Endothelial cell of umbilical vein (primary cell): ENCODE data around the gene TMEM51.

Experiments used
- EZH2 ChIP-seq: IDR thresholded peaks from 2 replicates; pipeline ENCODE4 v1.6.1; 2012; ENCODE audit warnings: borderline replicate concordance, low read depth, mild to moderate bottlenecking, moderate library complexity, low read length, inconsistent platforms; ENCODE audit not compliant: severe bottlenecking
- FOS ChIP-seq: IDR thresholded peaks from 2 replicates; pipeline ENCODE4 v1.6.1; 2011; ENCODE audit warnings: mild to moderate bottlenecking, low read length, moderate library complexity, borderline replicate concordance; ENCODE audit not compliant: insufficient read depth
- GATA2 ChIP-seq: IDR thresholded peaks from 2 replicates; pipeline ENCODE4 v1.7.0; 2011; ENCODE audit warnings: low read depth, mild to moderate bottlenecking, moderate library complexity, mixed read lengths, low read length; ENCODE audit not compliant: insufficient read length, insufficient read depth
- JUN ChIP-seq: IDR thresholded peaks from 2 replicates; pipeline ENCODE4 v1.6.1; 2011; ENCODE audit warnings: borderline replicate concordance, low read depth; ENCODE audit not compliant: insufficient read length, insufficient read depth
- MYC ChIP-seq: IDR thresholded peaks from one replicate; pipeline ENCODE4 v1.6.1; 2011; ENCODE audit warnings: mild to moderate bottlenecking, low read depth, low read length
- POLR2A ChIP-seq: IDR thresholded peaks from 2 replicates; pipeline ENCODE4 v1.6.1; 2012; ENCODE audit warnings: low read depth, mild to moderate bottlenecking, control low read depth, low read length
- POLR2AphosphoS5 ChIP-seq: IDR thresholded peaks from 2 replicates; pipeline ENCODE4 v1.6.1; 2012; ENCODE audit warnings: low read depth, mild to moderate bottlenecking, control low read depth, low read length, moderate library complexity; ENCODE audit not compliant: insufficient read depth
- TF ChIP-seq, protein P1 (sequence below), 2 donors: IDR thresholded peaks; 1 replicate in 1 of 2; 2 replicates in 1 of 2; pipeline ENCODE4 v1.5.1; 2011; ENCODE audit warnings: low read length in 2 of 2, mild to moderate bottlenecking in 2 of 2, moderate library complexity in 2 of 2, control low read depth in 1 of 2, inconsistent platforms in 1 of 2, low read depth in 1 of 2; ENCODE audit not compliant: insufficient read depth in 1 of 2; ENCODE audit errors: extremely low read depth in 1 of 2
- TF ChIP-seq, protein P2 (sequence below): IDR thresholded peaks from 2 replicates; pipeline ENCODE4 v1.6.1; 2011; ENCODE audit not compliant: insufficient read depth, insufficient read length

DNA sequence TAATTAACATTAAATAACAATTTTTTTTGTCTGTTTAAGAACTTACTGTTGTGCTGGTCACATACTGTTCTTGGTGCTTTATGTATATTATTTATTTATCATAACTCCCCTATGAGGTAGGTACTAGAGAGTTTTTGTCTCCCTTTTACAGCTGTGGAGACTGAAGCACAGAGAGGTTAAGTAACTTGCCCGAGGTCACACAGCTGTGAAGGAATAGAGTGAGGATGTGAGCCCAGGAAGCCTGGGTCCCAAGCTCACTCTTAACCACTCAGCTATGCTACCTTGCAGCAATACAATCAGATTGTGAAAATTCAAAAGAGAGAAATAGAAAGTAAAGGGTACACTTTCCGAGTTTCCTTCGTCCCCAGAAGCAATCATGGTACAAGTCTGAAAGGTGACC, 57.9 kb downstream of the TMEM51 start:
- TF ChIP-seq, protein P1, sequence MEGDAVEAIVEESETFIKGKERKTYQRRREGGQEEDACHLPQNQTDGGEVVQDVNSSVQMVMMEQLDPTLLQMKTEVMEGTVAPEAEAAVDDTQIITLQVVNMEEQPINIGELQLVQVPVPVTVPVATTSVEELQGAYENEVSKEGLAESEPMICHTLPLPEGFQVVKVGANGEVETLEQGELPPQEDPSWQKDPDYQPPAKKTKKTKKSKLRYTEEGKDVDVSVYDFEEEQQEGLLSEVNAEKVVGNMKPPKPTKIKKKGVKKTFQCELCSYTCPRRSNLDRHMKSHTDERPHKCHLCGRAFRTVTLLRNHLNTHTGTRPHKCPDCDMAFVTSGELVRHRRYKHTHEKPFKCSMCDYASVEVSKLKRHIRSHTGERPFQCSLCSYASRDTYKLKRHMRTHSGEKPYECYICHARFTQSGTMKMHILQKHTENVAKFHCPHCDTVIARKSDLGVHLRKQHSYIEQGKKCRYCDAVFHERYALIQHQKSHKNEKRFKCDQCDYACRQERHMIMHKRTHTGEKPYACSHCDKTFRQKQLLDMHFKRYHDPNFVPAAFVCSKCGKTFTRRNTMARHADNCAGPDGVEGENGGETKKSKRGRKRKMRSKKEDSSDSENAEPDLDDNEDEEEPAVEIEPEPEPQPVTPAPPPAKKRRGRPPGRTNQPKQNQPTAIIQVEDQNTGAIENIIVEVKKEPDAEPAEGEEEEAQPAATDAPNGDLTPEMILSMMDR (IDR thresholded peaks at IDR 0.05; ENCODE audit: extremely low read depth in 1 of 2, insufficient read depth in 1 of 2, low read depth in 1 of 2, low read length in 2 of 2) = no peak
- TF ChIP-seq POLR2A (no peak), GATA2 (no peak), FOS (no peak), EZH2 (no peak), MYC (no peak), POLR2AphosphoS5 (no peak), JUN (no peak)
- TF ChIP-seq, protein P2, sequence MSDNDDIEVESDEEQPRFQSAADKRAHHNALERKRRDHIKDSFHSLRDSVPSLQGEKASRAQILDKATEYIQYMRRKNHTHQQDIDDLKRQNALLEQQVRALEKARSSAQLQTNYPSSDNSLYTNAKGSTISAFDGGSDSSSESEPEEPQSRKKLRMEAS = no peak
